Measurements from ENCODE around the gene AVPI1. TPM values are rescaled to one million over a fixed set of nuclear protein-coding genes. Genes with fewer than 3 reads are reported as not detected.
A peak's percentile ranks its signal among the peaks of the same experiment; 100 is the strongest.

The AVPI1 gene
- total and polyA plus RNA-seq, 10 of the 15 experiments (the other 5 are each of a cell fraction or from before 2014, with no cell fraction given): 0.08 to 1.4 (median 0.84) TPM

- peak; percentile 76 for TF ChIP-seq IRF3 (IDR thresholded peaks at IDR 0.05)
- TF ChIP-seq SIN3A (IDR thresholded peaks at IDR 0.05; ENCODE audit: low read depth, low read length): peak; percentile 24; the same call in 1 of the 2 replicates
- TF ChIP-seq GATAD2B (conservative IDR thresholded peaks at IDR 0.05; ENCODE audit: low read depth): peak; percentile 91; the same call in 1 of the 2 replicates
- TF ChIP-seq TBL1XR1 (IDR thresholded peaks at IDR 0.05; ENCODE audit: low read depth, low read length): 0 out of 2 replicates have a peak, but pooled peaks have one; percentile 9
- peak; percentile 73 for TF ChIP-seq ZNF24 (IDR thresholded peaks at IDR 0.05)
- peak; percentile 95 for TF ChIP-seq PKNOX1 (IDR thresholded peaks at IDR 0.05)
- TF ChIP-seq RB1 (IDR thresholded peaks at IDR 0.05; ENCODE audit: borderline replicate concordance): peak; percentile 62; the same call in 1 of the 2 replicates
- TF ChIP-seq NRF1 (conservative IDR thresholded peaks at IDR 0.05; ENCODE audit: low read depth, low read length): peak; percentile 73
- no peak for TF ChIP-seq ZZZ3 (IDR thresholded peaks at IDR 0.05; ENCODE audit: control insufficient read depth, insufficient read length, low read depth)
- no peak for TF ChIP-seq ZNF622 (IDR thresholded peaks at IDR 0.05)
- no peak for TF ChIP-seq NFXL1 (IDR thresholded peaks at IDR 0.05; ENCODE audit: borderline replicate concordance)
- peak; percentile 85 for TF ChIP-seq POLR2A (IDR thresholded peaks at IDR 0.05; ENCODE audit: low read depth, low read length)
- TF ChIP-seq REST (IDR thresholded peaks at IDR 0.05; ENCODE audit: low read depth, low read length): no peak
- no peak for TF ChIP-seq SMAD1 (IDR thresholded peaks at IDR 0.05; ENCODE audit: low read depth, partially characterized antibody)
- TF ChIP-seq ASH2L (IDR thresholded peaks at IDR 0.05; ENCODE audit: borderline replicate concordance, low read depth): no peak
- TF ChIP-seq HDAC2 (IDR thresholded peaks at IDR 0.05): no peak
- no peak for TF ChIP-seq ZBTB4 (CRISPR knock-in tag; IDR thresholded peaks at IDR 0.05)
- peak in 1 of 2 experiments; percentile 51; a peak in 2 of 4 replicates for TF ChIP-seq BHLHE40 (IDR thresholded peaks at IDR 0.05; ENCODE audit: borderline replicate concordance in 1 of 2, low read depth in 2 of 2, low read length in 1 of 2)
Observed at GRCh38 chr10:97640174-97640867, 46.7 kb downstream of the AVPI1 start, which contains the start of gene PI4K2A (continued).
